Spleen (tissue), 11 donors: Measurements from ENCODE around the gene SLX4. TPM values are rescaled to one million over a fixed set of nuclear protein-coding genes. Genes with fewer than 3 reads are reported as not detected.

Source experiments
- DNase-seq: peaks from one replicate; pipeline ENCODE4 v3.0.0-alpha.2; 2020
- H3K27ac ChIP-seq, 8 donors: fragments of 200-600 bp; sonication (generic) in 7 of 8; 1 replicate in 4 of 8; 2 replicates in 4 of 8; pipeline versions ENCODE4 v1.5.0 to v1.8.0; 2016 to 2021; ENCODE audit warnings: inconsistent platforms in 4 of 8, mild to moderate bottlenecking in 4 of 8, moderate library complexity in 1 of 8
- H3K27me3 ChIP-seq, 7 donors: fragments of 200-600 bp; sonication (generic) in 6 of 7; replicated peaks in 1 of 7; 1 replicate in 4 of 7; 2 replicates in 3 of 7; pipeline versions ENCODE4 v1.5.0 to v1.8.0; 2016 to 2021; ENCODE audit warnings: inconsistent platforms in 3 of 7, mild to moderate bottlenecking in 1 of 7
- H3K36me3 ChIP-seq, 6 donors: fragments of 200-600 bp; sonication (generic) in 5 of 6; 1 replicate in 4 of 6; 2 replicates in 2 of 6; pipeline versions ENCODE4 v1.5.0 to v1.8.0; 2016 to 2021; ENCODE audit warnings: inconsistent platforms in 2 of 6
- H3K4me1 ChIP-seq, 6 donors: fragments of 200-600 bp; sonication (generic) in 5 of 6; 1 replicate in 3 of 6; 2 replicates in 3 of 6; pipeline versions ENCODE4 v1.5.0 to v1.8.0; 2016 to 2021; ENCODE audit warnings: inconsistent platforms in 3 of 6
- H3K4me3 ChIP-seq, 8 donors: fragments of 200-600 bp; sonication (generic) in 7 of 8; 1 replicate in 4 of 8; 2 replicates in 4 of 8; pipeline versions ENCODE4 v1.5.0 to v1.8.0; 2016 to 2021; ENCODE audit warnings: inconsistent platforms in 4 of 8, mild to moderate bottlenecking in 4 of 8, moderate library complexity in 2 of 8
- H3K9me3 ChIP-seq, 8 donors: fragments of 200-600 bp; sonication (generic) in 7 of 8; 1 replicate in 4 of 8; 2 replicates in 4 of 8; pipeline versions ENCODE4 v1.5.0 to v1.8.0; 2016 to 2021; ENCODE audit warnings: inconsistent platforms in 4 of 8
- POLR2A ChIP-seq, 3 donors: fragments of 450-650 bp; IDR thresholded peaks; one replicate each; pipeline ENCODE4 v1.5.1; 2017; ENCODE audit warnings: antibody characterized with exemption in 3 of 3, mild to moderate bottlenecking in 1 of 3
- POLR2AphosphoS5 ChIP-seq, 3 donors: sonication (generic); formaldehyde crosslinking; IDR thresholded peaks; one replicate each; pipeline ENCODE4 v1.5.1; 2017; ENCODE audit warnings: antibody characterized with exemption in 3 of 3
- WGBS, 5 donors: extraction: QIAGEN DNeasy Blood & Tissue Kit in 3 of 5; methylation state at CpG; one replicate each; pipeline versions ENCODE4 v1.1.5 to v1.1.7; 2013 to 2018; 5-methylcytosine and 5-hydroxymethylcytosine counted together
- intact Hi-C: fragments of 100-400 bp; cut with DNase I; formaldehyde crosslinking; loops from one replicate; pipeline ENCODE4 v1.15.0; 2023; ENCODE audit warnings: low total_unique reads
- polyA plus RNA-seq, 3 donors: library from polyadenylated mRNA; stranded (reverse); fragments of 200-250 nt; gene quantifications; one replicate each; pipeline ENCODE4 v1.2.1, GENCODE V29; 2013
- total RNA-seq, 7 donors: library from RNA; depleted of rRNA in 3 of 7; stranded (reverse); fragments of >200 nt in 3 of 7; fragmentation: NEBNext Ultra II Directional in 4 of 7; extraction: Animal tissue kit (Norgen Biotek cat#: 25700) in 4 of 7; gene quantifications; one replicate each; pipeline versions ENCODE4 v1.1.0 to v1.2.1, GENCODE V29; 2016 to 2021
- TF ChIP-seq, protein P1 (sequence below), 11 experiments: fragments of 200-600 bp in 7 of 11; fragments of 450-650 bp in 4 of 11; sonication (generic) in 4 of 11; IDR thresholded peaks in 8 of 11; conservative IDR thresholded peaks in 3 of 11; 1 replicate in 7 of 11; 2 replicates in 4 of 11; pipeline versions ENCODE4 v1.4.0 to v1.8.0; 2016 to 2021; ENCODE audit warnings: antibody characterized with exemption in 11 of 11, inconsistent platforms in 4 of 11, mild to moderate bottlenecking in 1 of 11
- donor health status: healthy with polysubstance abuse.
- donor health status: DM: no; HTN: no; CAD: no; lungs with moderate emphysema.
- donor health status: DM: no; HTN: no; CAD: no.
- donor health status: Bipolar disorder and iron deficiency.
- donor health status: healthy.
- donor health status: DM: no; HTN: no; CAD: no.
- donor health status: DM: yes; HTN: yes; CAD: no.

The SLX4 gene
- total and polyA plus RNA-seq, 10 donors: 1.8 to 8.8 (median 7.0) TPM

DNA sequence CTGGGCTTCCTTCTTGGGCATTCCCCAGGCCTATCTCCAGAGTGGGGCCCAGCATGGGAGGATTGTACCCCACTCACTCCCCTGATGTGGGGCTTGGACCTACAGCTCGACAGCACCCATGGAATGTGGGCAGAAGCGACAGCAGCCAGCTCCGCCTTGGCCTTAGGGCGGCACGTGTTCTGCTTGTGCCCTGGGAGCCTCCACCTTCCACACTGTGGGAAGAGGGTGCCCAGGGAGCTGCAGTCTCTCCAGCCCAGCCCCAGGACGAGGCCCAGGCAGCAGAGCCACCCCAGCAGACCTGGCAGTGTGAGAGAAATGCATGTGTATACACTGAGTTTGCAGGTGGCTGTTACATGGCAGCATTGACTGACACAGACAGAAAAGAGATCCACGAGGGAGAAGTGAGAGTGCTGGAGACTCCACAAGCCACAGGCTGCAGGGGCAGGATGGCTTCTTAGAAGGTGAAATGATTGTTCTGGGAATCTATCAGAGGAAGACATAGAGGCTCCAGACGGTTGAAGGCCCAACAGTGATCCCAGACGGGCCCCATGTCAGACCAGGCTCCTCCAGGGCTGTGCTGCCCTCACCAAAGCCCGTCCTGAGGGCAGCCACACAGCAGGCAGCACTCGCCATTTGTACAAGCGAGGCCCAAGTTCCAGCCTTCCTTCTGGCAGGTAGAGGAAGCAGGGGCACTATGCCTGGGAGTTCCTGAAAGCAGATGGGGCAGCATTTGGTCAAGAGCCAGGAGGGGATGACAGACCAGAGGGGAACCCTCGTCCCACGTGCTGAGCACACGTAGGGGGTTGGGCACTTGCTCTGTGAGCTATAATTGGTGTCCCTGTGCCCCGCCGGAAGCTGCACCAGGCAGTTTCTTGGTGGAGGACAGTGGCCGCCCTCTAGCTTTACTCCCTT lies 40.3 kb upstream of the SLX4 start:
- intact Hi-C loops: no loop called here
- 76 to 87% (median 83%) methylated on average over 14 to 18 of the region's 18 CpGs for WGBS, 5 donors
- no peak overlapping the region for H3K4me3 ChIP-seq
- TF ChIP-seq POLR2A (IDR thresholded peaks at IDR 0.05): no peak
- peak in 1 of 3 donors; percentile 11 for TF ChIP-seq POLR2AphosphoS5 (IDR thresholded peaks at IDR 0.05)
- TF ChIP-seq, protein P1, sequence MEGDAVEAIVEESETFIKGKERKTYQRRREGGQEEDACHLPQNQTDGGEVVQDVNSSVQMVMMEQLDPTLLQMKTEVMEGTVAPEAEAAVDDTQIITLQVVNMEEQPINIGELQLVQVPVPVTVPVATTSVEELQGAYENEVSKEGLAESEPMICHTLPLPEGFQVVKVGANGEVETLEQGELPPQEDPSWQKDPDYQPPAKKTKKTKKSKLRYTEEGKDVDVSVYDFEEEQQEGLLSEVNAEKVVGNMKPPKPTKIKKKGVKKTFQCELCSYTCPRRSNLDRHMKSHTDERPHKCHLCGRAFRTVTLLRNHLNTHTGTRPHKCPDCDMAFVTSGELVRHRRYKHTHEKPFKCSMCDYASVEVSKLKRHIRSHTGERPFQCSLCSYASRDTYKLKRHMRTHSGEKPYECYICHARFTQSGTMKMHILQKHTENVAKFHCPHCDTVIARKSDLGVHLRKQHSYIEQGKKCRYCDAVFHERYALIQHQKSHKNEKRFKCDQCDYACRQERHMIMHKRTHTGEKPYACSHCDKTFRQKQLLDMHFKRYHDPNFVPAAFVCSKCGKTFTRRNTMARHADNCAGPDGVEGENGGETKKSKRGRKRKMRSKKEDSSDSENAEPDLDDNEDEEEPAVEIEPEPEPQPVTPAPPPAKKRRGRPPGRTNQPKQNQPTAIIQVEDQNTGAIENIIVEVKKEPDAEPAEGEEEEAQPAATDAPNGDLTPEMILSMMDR (IDR thresholded peaks at IDR 0.05 in 8 of 11, conservative IDR thresholded peaks at IDR 0.05 in 3 of 11): no peak
- no peaks in the 10 kb centered on the region for H3K27me3 ChIP-seq
- H3K4me1 ChIP-seq: peaks cover 0 to 6% (median 0%) of the 10 kb centered on the region in 6 donors
- DNase-seq: peak; percentile 34
- H3K36me3 ChIP-seq: peaks cover 1 to 70% (median 26%) of the 10 kb centered on the region in 6 donors
- no peaks in the 10 kb centered on the region for H3K9me3 ChIP-seq
- no peak overlapping the region for H3K27ac ChIP-seq

DNA sequence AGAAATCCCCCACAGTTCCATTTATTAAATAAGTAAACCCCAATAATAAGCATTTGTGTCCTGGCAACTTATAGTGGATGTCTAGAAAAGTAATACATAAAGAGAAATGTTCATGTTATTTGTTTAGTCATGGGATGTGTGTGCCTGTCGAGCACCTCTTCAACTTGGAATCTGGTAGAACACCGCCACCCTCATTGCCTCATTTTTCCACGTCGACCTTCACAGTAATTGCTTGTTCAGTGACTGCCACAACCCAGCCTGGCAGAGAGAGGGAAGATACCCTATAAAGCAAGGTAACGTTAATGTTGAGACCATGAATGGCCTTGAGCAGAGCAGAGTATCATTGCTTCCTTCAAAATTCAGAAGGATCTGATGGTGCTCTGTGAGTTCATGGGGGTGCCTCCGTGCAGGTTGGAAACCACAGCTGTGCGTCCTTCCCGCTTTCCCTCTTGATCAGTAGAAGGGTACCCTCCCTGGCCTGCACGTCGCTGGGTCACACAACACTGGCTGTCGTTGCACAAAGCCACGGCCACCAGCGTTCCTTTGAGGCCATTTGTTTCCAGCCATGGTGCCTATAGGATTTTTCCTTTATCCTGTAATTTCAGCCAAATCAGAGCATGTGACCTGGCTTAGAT lies 39.3 kb upstream of the SLX4 start:
- TF ChIP-seq, protein P1 (IDR thresholded peaks at IDR 0.05 in 8 of 11, conservative IDR thresholded peaks at IDR 0.05 in 3 of 11): no peak
- no peak for TF ChIP-seq POLR2AphosphoS5 (IDR thresholded peaks at IDR 0.05)
- no peak for TF ChIP-seq POLR2A (IDR thresholded peaks at IDR 0.05)
- intact Hi-C loops: no loop called here

DNA sequence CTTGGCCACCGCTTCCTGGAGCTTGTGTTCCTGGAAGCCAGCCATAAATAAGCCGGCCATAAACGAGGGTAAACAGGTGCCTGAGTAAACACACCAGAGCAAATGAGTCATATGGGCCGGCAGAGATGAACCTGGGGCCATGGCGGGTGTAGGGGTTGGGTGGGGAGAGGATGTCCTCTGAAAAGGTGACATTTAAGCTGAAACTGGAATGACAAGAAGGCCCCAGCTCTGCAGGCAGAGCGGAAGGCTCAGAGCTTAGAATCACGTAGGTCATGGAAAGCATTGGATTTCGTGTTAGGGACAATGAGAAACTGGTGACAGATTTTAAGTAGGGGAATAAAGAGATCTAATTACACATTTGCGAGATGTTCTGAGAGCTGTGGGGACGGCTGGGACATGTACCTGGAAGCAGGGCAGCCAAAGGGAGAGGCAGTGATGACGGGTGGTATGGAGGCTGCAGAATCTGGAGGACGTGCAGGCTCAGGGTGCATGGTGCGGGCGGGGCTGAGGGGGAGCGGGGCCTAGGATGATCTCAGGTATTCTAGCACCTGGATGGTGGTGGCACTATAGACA lies 35.0 kb upstream of the SLX4 start:
- no peaks in the 10 kb centered on the region for H3K4me1 ChIP-seq
- intact Hi-C loops: no loop called here
- no peak overlapping the region for H3K4me3 ChIP-seq
- H3K27me3 ChIP-seq: no peaks in the 10 kb centered on the region
- H3K36me3 ChIP-seq: peaks cover 0 to 79% (median 22%) of the 10 kb centered on the region in 6 donors
- DNase-seq: peak; percentile 41
- no peak overlapping the region for H3K27ac ChIP-seq
- 87 to 91% (median 88%) methylated on average over 15 of the region's 15 CpGs for WGBS, 5 donors
- no peaks in the 10 kb centered on the region for H3K9me3 ChIP-seq
- TF ChIP-seq, protein P1 (IDR thresholded peaks at IDR 0.05 in 8 of 11, conservative IDR thresholded peaks at IDR 0.05 in 3 of 11): no peak
- TF ChIP-seq POLR2A (IDR thresholded peaks at IDR 0.05) (no peak), POLR2AphosphoS5 (IDR thresholded peaks at IDR 0.05) (no peak)

More for the DNA sequence above, 39.3 kb upstream of the SLX4 start:
- Histone ChIP-seq H3K9me3 (no peaks in the 10 kb centered on the region), H3K36me3 (peaks cover 0 to 70% (median 18%) of the 10 kb centered on the region in 6 donors), H3K4me3 (no peak overlapping the region), H3K27me3 (no peaks in the 10 kb centered on the region), H3K27ac (no peak overlapping the region), H3K4me1 (peaks cover 0 to 6% (median 0%) of the 10 kb centered on the region in 6 donors)
- WGBS, 5 donors: 88 to 92% (median 92%) methylated on average over 13 of the region's 13 CpGs
- DNase-seq: peak; percentile 36
